OCI-LY1 (cell line): ENCODE measurements around the gene DGCR2.

Source experiments
- EZH2 ChIP-seq: fragments of 200-600 bp; sonication (generic), shearing (Covaris generic); IDR thresholded peaks from 2 replicates; pipeline ENCODE4 v1.8.0; 2017; ENCODE audit warnings: borderline replicate concordance, mixed run types, mild to moderate bottlenecking, antibody characterized with exemption, low read length, moderate library complexity, mixed read lengths
- TF ChIP-seq, protein P1 (sequence below): fragments of 200-600 bp; sonication (generic), shearing (Covaris generic); IDR thresholded peaks from 2 replicates; pipeline ENCODE4 v1.5.1; 2017; ENCODE audit warnings: mild to moderate bottlenecking, antibody characterized with exemption, low read length, moderate library complexity, mixed read lengths

DNA sequence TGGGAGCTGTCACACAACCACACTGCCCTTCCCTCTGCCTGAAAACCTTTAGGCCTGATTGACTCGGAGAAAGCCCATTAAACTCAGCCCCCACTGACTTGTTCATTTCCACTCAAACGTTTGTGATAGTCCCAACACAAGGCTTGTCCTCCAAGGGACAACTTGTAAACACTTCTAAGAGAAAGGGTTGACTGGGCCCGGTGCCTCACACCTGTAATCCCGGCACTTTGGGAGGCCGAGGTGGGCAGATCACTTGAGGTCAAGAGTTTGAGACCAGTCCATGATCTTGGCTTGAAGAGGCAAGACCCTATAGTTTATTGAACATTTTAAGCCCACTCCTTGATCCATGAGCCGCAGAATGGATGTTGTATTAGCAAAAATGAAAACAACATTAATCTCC is 122.8 kb downstream of the DGCR2 start:
- TF ChIP-seq, protein P1, sequence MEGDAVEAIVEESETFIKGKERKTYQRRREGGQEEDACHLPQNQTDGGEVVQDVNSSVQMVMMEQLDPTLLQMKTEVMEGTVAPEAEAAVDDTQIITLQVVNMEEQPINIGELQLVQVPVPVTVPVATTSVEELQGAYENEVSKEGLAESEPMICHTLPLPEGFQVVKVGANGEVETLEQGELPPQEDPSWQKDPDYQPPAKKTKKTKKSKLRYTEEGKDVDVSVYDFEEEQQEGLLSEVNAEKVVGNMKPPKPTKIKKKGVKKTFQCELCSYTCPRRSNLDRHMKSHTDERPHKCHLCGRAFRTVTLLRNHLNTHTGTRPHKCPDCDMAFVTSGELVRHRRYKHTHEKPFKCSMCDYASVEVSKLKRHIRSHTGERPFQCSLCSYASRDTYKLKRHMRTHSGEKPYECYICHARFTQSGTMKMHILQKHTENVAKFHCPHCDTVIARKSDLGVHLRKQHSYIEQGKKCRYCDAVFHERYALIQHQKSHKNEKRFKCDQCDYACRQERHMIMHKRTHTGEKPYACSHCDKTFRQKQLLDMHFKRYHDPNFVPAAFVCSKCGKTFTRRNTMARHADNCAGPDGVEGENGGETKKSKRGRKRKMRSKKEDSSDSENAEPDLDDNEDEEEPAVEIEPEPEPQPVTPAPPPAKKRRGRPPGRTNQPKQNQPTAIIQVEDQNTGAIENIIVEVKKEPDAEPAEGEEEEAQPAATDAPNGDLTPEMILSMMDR, result no peak
- no peak for TF ChIP-seq EZH2
